Coronary artery (tissue), 2 donors: ENCODE data around the gene ADAMTS18.

Experiments used
- DNase-seq: peaks from one replicate; pipeline ENCODE4 v3.0.0-alpha.2; 2017; ENCODE audit warnings: low spot score
- H3K27ac ChIP-seq, 2 donors: fragments of 200-600 bp; sonication (generic); one replicate each; pipeline ENCODE4 v1.5.1; 2016 to 2019
- H3K4me3 ChIP-seq: fragments of 200-600 bp; sonication (generic); 2 replicates; pipeline ENCODE4 v1.5.1; 2016; ENCODE audit warnings: mild to moderate bottlenecking, moderate library complexity
- CTCF ChIP-seq: fragments of 200-600 bp; sonication (generic); IDR thresholded peaks from one replicate; pipeline ENCODE4 v1.5.1; 2019; ENCODE audit warnings: antibody characterized with exemption

The ADAMTS18 gene

GRCh38 chr16:77433146-77433545, 1.7 kb downstream of the ADAMTS18 start:
- no peak for DNase-seq
- TF ChIP-seq CTCF, result no peak
- no peak overlapping the region for H3K4me3 ChIP-seq
- H3K27ac ChIP-seq, result no peak overlapping the region

- no peak overlapping the region for H3K4me3 ChIP-seq
These were observed 2.6 kb downstream of the ADAMTS18 start for GRCh38 chr16:77432264-77432663.

GRCh38 chr16:77430787-77431585, 3.8 kb downstream of the ADAMTS18 start:
- no peak for TF ChIP-seq CTCF
- no peak for DNase-seq
- no peak overlapping the region for H3K4me3 ChIP-seq
- no peak overlapping the region for H3K27ac ChIP-seq

More at GRCh38 chr16:77432264-77432663, 2.6 kb downstream of the ADAMTS18 start:
- no peak for TF ChIP-seq CTCF
- no peak for DNase-seq
- no peak overlapping the region for H3K27ac ChIP-seq

- H3K27ac ChIP-seq, result no peak overlapping the region
- no peak for DNase-seq
- H3K4me3 ChIP-seq, result no peak overlapping the region
- TF ChIP-seq CTCF, result no peak
These were observed 4.5 kb downstream of the ADAMTS18 start for GRCh38 chr16:77430360-77430759.

- no peak for TF ChIP-seq CTCF
- DNase-seq, result no peak
- no peak overlapping the region for H3K27ac ChIP-seq
These were observed 9.8 kb downstream of the ADAMTS18 start for GRCh38 chr16:77424871-77425604.

GRCh38 chr16:77422196-77422784, 12.5 kb downstream of the ADAMTS18 start:
- TF ChIP-seq CTCF, result no peak
- Histone ChIP-seq H3K4me3 (no peak overlapping the region), H3K27ac (no peak overlapping the region)
- no peak for DNase-seq

More at GRCh38 chr16:77424871-77425604, 9.8 kb downstream of the ADAMTS18 start:
- H3K4me3 ChIP-seq, result no peak overlapping the region
